ENCODE results near the gene CAMSAP1.

CAMSAP1 gene

DNA sequence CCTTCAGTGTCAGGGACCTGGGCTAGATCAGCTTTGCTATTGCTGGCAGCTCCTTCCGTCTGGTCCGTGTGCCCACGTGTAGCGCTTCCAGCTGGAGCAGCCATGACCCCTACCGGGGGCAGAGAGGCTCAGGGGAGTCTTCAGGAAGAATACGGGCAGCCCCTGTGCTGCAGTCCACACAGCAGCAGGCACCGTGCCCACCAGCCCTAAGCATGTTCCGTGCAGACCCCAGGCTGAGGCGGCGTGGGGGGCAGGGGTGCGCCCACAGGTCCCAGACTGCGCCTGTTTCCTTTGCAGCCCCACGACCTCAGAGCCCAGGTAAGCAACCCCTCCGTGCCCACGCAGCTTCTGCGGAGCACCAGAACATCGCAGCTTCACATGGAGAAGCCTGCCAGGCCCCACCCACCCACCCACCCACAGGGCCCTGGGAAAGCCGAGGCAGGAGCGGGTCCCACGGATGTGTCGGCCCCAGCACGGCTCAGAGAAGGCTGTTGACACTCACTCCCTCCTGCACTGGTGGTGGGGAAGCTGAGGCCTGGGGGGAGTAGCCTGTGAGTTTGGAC is 122.3 kb downstream of the CAMSAP1 start:
- no peak for ATAC-seq
- TF ChIP-seq TCF4 (CRISPR knock-in tag; IDR thresholded peaks at IDR 0.05; ENCODE audit: borderline replicate concordance): no peak
- no peak for TF ChIP-seq ARNTL (CRISPR knock-in tag; IDR thresholded peaks at IDR 0.05; ENCODE audit: borderline replicate concordance, low read depth)
- no peak for TF ChIP-seq ZC3H10 (CRISPR knock-in tag; IDR thresholded peaks at IDR 0.05)
- no peak for TF ChIP-seq ZFP3 (CRISPR knock-in tag; IDR thresholded peaks at IDR 0.05)
- no peak for TF ChIP-seq SNAI2 (CRISPR knock-in tag; IDR thresholded peaks at IDR 0.05)
- no peak for TF ChIP-seq TSHZ2 (CRISPR knock-in tag; IDR thresholded peaks at IDR 0.05)
- no peak for TF ChIP-seq ESRRG (CRISPR knock-in tag; IDR thresholded peaks at IDR 0.05)
- no peak for TF ChIP-seq POU6F1 (CRISPR knock-in tag; IDR thresholded peaks at IDR 0.05; ENCODE audit: borderline replicate concordance, low read depth)
- TF ChIP-seq ZNF8 (CRISPR knock-in tag; IDR thresholded peaks at IDR 0.05): no peak
- no peak for TF ChIP-seq CSDC2 (CRISPR knock-in tag; IDR thresholded peaks at IDR 0.05)
- TF ChIP-seq CSRNP3 (CRISPR knock-in tag; IDR thresholded peaks at IDR 0.05): no peak
- no peak for TF ChIP-seq ZNF565 (CRISPR knock-in tag; conservative IDR thresholded peaks at IDR 0.05; ENCODE audit: low read depth)
- no peak for TF ChIP-seq TOX (CRISPR knock-in tag; IDR thresholded peaks at IDR 0.05; ENCODE audit: borderline replicate concordance)
- TF ChIP-seq PATZ1 (CRISPR knock-in tag; IDR thresholded peaks at IDR 0.05; ENCODE audit: borderline replicate concordance): no peak
- no peak for TF ChIP-seq ISL1 (CRISPR knock-in tag; IDR thresholded peaks at IDR 0.05)
- no peak for TF ChIP-seq GLIS3 (CRISPR knock-in tag; IDR thresholded peaks at IDR 0.05)
- no peak for TF ChIP-seq OSR1 (CRISPR knock-in tag; IDR thresholded peaks at IDR 0.05)

DNA sequence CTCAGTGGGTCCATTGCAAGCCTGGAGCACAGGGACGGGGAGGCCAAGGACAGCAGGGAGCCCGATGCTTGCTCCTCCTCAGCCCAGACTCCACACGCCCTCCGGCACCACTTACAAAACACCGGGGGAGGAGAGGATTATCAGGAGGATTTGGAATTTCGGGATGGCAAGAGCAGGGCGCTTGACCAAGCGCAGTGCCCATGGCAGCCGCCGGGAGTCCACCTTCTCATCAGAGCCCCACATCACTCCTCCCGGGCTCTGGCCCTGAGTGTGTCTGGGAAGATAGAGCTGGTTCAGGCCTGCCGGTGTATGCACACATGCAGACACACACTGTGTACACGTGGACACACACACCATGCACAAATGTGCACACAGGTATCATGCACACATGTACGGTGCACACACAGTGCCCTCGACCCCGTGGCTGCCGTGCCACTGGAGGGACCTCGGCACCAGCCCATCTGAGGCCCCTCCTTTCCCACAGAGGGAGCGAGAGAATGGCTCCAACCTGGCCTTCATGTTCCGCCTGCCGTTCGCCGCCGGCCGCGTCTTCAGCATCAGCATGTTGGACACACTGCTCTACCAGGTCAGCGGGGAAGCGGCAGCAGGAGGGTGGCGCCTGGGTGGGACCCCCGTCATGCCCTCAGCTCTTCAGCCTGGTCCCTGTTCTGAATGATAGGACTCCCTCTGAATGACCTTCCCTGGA is 123.7 kb downstream of the CAMSAP1 start:
- no peak for TF ChIP-seq SNAI2 (CRISPR knock-in tag; IDR thresholded peaks at IDR 0.05)
- TF ChIP-seq ZC3H10 (CRISPR knock-in tag; IDR thresholded peaks at IDR 0.05): no peak
- TF ChIP-seq PPARA (CRISPR knock-in tag; IDR thresholded peaks at IDR 0.05; ENCODE audit: borderline replicate concordance): no peak
- TF ChIP-seq TSHZ2 (CRISPR knock-in tag; IDR thresholded peaks at IDR 0.05): no peak
- TF ChIP-seq ESRRG (CRISPR knock-in tag; IDR thresholded peaks at IDR 0.05): no peak
- TF ChIP-seq ZFP30 (CRISPR knock-in tag; IDR thresholded peaks at IDR 0.05): no peak
- TF ChIP-seq BACH2 (CRISPR knock-in tag; IDR thresholded peaks at IDR 0.05; ENCODE audit: borderline replicate concordance): no peak
- no peak for TF ChIP-seq TOX (CRISPR knock-in tag; IDR thresholded peaks at IDR 0.05; ENCODE audit: borderline replicate concordance)
- peak; percentile 15; the same call in 2 of the 3 replicates for ATAC-seq

All from SK-N-SH treated with all-trans-retinoic acid at 6 μM for 48 hours (cell line).